ENCODE results near the gene RASSF5. TPM values are rescaled to one million over a fixed set of nuclear protein-coding genes. Genes with fewer than 3 reads are reported as not detected.

RASSF5 gene
- total and polyA plus RNA-seq, 4 donors, result 4.8 to 10.0 (median 5.5) TPM

DNA sequence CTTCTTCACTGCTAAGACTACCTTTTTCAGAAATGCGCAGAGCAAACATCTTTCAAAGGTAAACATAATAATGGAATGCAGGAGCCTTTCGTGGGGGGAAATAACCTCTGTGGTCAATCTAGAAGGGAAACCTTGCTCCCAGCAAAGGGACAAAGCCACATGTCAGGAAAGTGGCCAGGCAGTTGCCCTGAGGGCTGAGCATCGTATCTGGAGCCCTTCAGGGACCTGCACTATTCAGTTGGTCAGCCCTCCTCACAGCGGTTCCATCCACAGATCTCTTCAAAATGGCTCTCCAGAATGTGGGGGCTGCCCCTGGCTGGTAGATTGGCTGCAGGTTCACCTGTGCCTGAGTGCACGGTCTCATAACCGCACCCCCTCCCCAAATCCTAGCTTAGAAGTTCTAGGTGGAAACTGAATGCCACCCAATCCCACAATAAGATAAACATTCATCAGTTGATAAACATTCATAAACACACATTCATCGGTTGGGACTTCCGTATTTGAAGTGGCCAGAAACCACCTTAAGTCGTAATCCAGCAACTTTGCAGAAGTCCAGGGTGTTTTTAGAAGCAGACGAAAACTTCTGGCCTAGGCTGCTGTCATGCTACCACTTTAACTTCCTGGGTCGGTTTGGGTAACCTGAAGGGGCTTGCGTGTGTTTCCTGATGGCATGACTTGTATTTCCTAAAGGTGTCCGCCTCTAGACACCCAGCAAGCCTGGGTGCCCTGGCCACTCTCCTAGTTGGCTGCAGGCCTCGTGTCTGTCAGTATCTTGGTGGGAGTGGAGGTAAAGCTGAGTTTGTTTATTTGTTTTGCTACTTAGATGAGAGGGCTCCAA, 50.5 kb downstream of the RASSF5 start:
- DNase-seq (ENCODE audit: low spot score), result no peak
- no peaks in the 10 kb centered on the region for H3K27me3 ChIP-seq (ENCODE audit: control insufficient read depth in 4 of 4, insufficient read depth in 4 of 4, low read length in 3 of 4)
- 50% methylated on average over 14 of the region's 14 CpGs for WGBS
- peaks cover 22 to 74% (median 52%) of the 10 kb centered on the region in 4 donors for H3K4me1 ChIP-seq (ENCODE audit: control insufficient read depth in 4 of 4, insufficient read depth in 4 of 4, low read length in 3 of 4)
- no peaks in the 10 kb centered on the region for H3K9me3 ChIP-seq (ENCODE audit: control insufficient read depth in 4 of 4, low read length in 3 of 4)
- peak overlapping the region; percentile 81 to 83 for H3K27ac ChIP-seq (ENCODE audit: low read depth in 1 of 2, low read length in 2 of 2)
- no peak for TF ChIP-seq HNF4A (conservative IDR thresholded peaks at IDR 0.05)
- no peak for TF ChIP-seq SP1 (IDR thresholded peaks at IDR 0.05)
- TF ChIP-seq, protein P1, sequence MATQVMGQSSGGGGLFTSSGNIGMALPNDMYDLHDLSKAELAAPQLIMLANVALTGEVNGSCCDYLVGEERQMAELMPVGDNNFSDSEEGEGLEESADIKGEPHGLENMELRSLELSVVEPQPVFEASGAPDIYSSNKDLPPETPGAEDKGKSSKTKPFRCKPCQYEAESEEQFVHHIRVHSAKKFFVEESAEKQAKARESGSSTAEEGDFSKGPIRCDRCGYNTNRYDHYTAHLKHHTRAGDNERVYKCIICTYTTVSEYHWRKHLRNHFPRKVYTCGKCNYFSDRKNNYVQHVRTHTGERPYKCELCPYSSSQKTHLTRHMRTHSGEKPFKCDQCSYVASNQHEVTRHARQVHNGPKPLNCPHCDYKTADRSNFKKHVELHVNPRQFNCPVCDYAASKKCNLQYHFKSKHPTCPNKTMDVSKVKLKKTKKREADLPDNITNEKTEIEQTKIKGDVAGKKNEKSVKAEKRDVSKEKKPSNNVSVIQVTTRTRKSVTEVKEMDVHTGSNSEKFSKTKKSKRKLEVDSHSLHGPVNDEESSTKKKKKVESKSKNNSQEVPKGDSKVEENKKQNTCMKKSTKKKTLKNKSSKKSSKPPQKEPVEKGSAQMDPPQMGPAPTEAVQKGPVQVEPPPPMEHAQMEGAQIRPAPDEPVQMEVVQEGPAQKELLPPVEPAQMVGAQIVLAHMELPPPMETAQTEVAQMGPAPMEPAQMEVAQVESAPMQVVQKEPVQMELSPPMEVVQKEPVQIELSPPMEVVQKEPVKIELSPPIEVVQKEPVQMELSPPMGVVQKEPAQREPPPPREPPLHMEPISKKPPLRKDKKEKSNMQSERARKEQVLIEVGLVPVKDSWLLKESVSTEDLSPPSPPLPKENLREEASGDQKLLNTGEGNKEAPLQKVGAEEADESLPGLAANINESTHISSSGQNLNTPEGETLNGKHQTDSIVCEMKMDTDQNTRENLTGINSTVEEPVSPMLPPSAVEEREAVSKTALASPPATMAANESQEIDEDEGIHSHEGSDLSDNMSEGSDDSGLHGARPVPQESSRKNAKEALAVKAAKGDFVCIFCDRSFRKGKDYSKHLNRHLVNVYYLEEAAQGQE (IDR thresholded peaks at IDR 0.05), result no peak
- TF ChIP-seq FOXA1 (IDR thresholded peaks at IDR 0.05), result no peak
- no peak for TF ChIP-seq TAF1 (conservative IDR thresholded peaks at IDR 0.05)
- TF ChIP-seq, protein P2, sequence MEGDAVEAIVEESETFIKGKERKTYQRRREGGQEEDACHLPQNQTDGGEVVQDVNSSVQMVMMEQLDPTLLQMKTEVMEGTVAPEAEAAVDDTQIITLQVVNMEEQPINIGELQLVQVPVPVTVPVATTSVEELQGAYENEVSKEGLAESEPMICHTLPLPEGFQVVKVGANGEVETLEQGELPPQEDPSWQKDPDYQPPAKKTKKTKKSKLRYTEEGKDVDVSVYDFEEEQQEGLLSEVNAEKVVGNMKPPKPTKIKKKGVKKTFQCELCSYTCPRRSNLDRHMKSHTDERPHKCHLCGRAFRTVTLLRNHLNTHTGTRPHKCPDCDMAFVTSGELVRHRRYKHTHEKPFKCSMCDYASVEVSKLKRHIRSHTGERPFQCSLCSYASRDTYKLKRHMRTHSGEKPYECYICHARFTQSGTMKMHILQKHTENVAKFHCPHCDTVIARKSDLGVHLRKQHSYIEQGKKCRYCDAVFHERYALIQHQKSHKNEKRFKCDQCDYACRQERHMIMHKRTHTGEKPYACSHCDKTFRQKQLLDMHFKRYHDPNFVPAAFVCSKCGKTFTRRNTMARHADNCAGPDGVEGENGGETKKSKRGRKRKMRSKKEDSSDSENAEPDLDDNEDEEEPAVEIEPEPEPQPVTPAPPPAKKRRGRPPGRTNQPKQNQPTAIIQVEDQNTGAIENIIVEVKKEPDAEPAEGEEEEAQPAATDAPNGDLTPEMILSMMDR (IDR thresholded peaks at IDR 0.05; ENCODE audit: low read depth, low read length, missing input control), result no peak
- TF ChIP-seq, protein P3, sequence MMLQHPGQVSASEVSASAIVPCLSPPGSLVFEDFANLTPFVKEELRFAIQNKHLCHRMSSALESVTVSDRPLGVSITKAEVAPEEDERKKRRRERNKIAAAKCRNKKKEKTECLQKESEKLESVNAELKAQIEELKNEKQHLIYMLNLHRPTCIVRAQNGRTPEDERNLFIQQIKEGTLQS (IDR thresholded peaks at IDR 0.05), result no peak
- TF ChIP-seq, protein P4, sequence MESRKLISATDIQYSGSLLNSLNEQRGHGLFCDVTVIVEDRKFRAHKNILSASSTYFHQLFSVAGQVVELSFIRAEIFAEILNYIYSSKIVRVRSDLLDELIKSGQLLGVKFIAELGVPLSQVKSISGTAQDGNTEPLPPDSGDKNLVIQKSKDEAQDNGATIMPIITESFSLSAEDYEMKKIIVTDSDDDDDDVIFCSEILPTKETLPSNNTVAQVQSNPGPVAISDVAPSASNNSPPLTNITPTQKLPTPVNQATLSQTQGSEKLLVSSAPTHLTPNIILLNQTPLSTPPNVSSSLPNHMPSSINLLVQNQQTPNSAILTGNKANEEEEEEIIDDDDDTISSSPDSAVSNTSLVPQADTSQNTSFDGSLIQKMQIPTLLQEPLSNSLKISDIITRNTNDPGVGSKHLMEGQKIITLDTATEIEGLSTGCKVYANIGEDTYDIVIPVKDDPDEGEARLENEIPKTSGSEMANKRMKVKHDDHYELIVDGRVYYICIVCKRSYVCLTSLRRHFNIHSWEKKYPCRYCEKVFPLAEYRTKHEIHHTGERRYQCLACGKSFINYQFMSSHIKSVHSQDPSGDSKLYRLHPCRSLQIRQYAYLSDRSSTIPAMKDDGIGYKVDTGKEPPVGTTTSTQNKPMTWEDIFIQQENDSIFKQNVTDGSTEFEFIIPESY (IDR thresholded peaks at IDR 0.05), result no peak
- TF ChIP-seq YY1 (IDR thresholded peaks at IDR 0.05), result no peak
- peaks cover 0 to 1% (median 0%) of the 10 kb centered on the region in 4 donors for H3K36me3 ChIP-seq (ENCODE audit: control insufficient read depth in 4 of 4, insufficient read depth in 3 of 4, low read depth in 1 of 4, low read length in 3 of 4)
- H3K4me3 ChIP-seq (ENCODE audit: low read depth in 1 of 3, low read length in 3 of 3), result peak overlapping the region; percentile 49 to 58 (median 52)
- peak overlapping the region; percentile 26 to 73 for H3K9ac ChIP-seq (ENCODE audit: low read depth in 1 of 2, low read length in 2 of 2)

DNA sequence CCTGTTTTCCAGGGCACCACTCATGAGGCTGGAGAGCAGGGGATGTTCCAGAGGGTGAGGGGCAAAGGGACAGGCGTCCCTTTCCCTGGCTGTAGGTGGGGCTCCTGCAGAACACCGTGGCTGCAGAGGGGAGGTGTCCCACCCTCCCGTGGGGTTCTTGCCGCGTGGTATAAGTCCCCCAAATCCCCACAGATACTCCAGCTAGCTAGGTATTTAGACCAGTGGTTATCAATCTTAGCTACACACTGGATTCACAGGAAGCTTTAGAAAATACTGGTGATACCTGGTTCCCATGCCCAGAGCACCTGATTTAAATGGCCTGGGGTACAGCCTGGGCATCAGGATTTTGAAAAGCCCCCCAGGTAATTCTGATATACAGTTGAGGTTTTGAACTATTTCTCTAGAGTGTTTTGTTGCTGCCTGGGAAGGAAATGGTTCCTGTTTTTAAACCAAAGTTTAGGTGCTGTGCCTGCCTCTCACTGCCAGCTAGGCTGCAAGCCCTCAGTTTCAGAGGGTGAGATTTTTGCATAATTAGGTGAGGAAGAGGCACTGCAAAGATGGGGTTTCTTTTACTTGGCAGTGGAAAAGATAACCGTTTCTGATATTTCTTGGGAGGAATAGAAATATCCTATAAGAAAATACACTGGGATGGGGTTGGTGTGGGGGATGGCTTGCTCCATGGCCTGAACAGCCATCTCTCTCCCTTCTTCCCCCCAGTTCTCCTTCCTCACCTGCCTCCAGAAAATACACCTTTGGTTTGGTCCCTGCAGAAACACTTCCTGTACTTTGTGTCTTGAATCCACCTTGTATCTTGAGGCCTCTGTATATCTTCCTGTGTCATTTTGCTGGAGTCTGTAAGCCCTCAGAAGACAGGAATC, 51.7 kb downstream of the RASSF5 start:
- WGBS, result 70% methylated on average over 6 of the region's 6 CpGs
- Histone ChIP-seq H3K4me3 (ENCODE audit: low read depth in 1 of 3, low read length in 3 of 3) (peak overlapping the region in 1 of 3 donors; percentile 18), H3K36me3 (ENCODE audit: control insufficient read depth in 4 of 4, insufficient read depth in 3 of 4, low read depth in 1 of 4, low read length in 3 of 4) (peaks cover 0 to 1% (median under 1%) of the 10 kb centered on the region in 4 donors), H3K9me3 (ENCODE audit: control insufficient read depth in 4 of 4, low read length in 3 of 4) (no peaks in the 10 kb centered on the region), H3K4me1 (ENCODE audit: control insufficient read depth in 4 of 4, insufficient read depth in 4 of 4, low read length in 3 of 4) (peaks cover 22 to 68% (median 52%) of the 10 kb centered on the region in 4 donors), H3K9ac (ENCODE audit: low read depth in 1 of 2, low read length in 2 of 2) (peak overlapping the region; percentile 19 to 64), H3K27ac (ENCODE audit: low read depth in 1 of 2, low read length in 2 of 2) (peak overlapping the region; percentile 81 to 83), H3K27me3 (ENCODE audit: control insufficient read depth in 4 of 4, insufficient read depth in 4 of 4, low read length in 3 of 4) (no peaks in the 10 kb centered on the region)
- no peak for DNase-seq (ENCODE audit: low spot score)
- TF ChIP-seq HNF4G (IDR thresholded peaks at IDR 0.05) (no peak), TAF1 (conservative IDR thresholded peaks at IDR 0.05) (no peak), SP1 (IDR thresholded peaks at IDR 0.05) (no peak), GABPA (IDR thresholded peaks at IDR 0.05 in 1 of 2, conservative IDR thresholded peaks at IDR 0.05 in 1 of 2) (no peak), JUND (IDR thresholded peaks at IDR 0.05) (no peak), RXRA (IDR thresholded peaks at IDR 0.05) (no peak), YY1 (IDR thresholded peaks at IDR 0.05) (no peak), EGR1 (IDR thresholded peaks at IDR 0.05; ENCODE audit: low read depth in 2 of 2) (no peak), NR2F2 (IDR thresholded peaks at IDR 0.05) (no peak)
- TF ChIP-seq, protein P1 (IDR thresholded peaks at IDR 0.05), result no peak
- TF ChIP-seq, protein P3 (IDR thresholded peaks at IDR 0.05), result no peak
